GM12878 (cell line): ENCODE data around the gene USP16. TPM values are rescaled to one million over a fixed set of nuclear protein-coding genes. Genes with fewer than 3 reads are reported as not detected.

Experiments used
- CBX5 ChIP-seq: sonication (generic); IDR thresholded peaks from 2 replicates; pipeline ENCODE4 v1.6.1; 2016; ENCODE audit warnings: low read depth, moderate library complexity, mild to moderate bottlenecking, inconsistent platforms
- GABPA ChIP-seq: IDR thresholded peaks from 2 replicates; pipeline ENCODE4 v1.6.1; 2014; ENCODE audit warnings: antibody characterized with exemption, low read depth, mild to moderate bottlenecking, inconsistent platforms
- KDM1A ChIP-seq: fragments of 200-600 bp; sonication (generic); IDR thresholded peaks from 2 replicates; pipeline ENCODE4 v1.6.1; 2016; ENCODE audit warnings: borderline replicate concordance
- MXI1 ChIP-seq: fragments of 150-350 bp; IDR thresholded peaks from 2 replicates; pipeline ENCODE4 v1.6.1; 2011; ENCODE audit warnings: low read depth, mild to moderate bottlenecking, inconsistent platforms, low read length, improper control_type of control experiment
- NFXL1 ChIP-seq: fragments of 450-650 bp; IDR thresholded peaks from 2 replicates; pipeline ENCODE4 v1.6.1; 2017; ENCODE audit warnings: antibody characterized with exemption, mild to moderate bottlenecking, borderline replicate concordance
- SIX5 ChIP-seq: IDR thresholded peaks from 2 replicates; pipeline ENCODE4 v1.6.1; 2011; ENCODE audit warnings: mild to moderate bottlenecking, low read depth, low read length, moderate library complexity; ENCODE audit not compliant: severe bottlenecking
- SP1 ChIP-seq: IDR thresholded peaks from one replicate; pipeline ENCODE4 v1.6.1; 2011; ENCODE audit warnings: low read depth, low read length
- SPI1 ChIP-seq: IDR thresholded peaks from 2 replicates; pipeline ENCODE4 v1.6.1; 2011; ENCODE audit warnings: low read depth, mild to moderate bottlenecking, low read length, moderate library complexity, borderline replicate concordance; ENCODE audit not compliant: insufficient read depth
- ZNF384 ChIP-seq: IDR thresholded peaks from 2 replicates; pipeline ENCODE4 v1.6.1; 2012; ENCODE audit warnings: low read depth, mild to moderate bottlenecking, low read length, improper control_type of control experiment, borderline replicate concordance
- polyA plus RNA-seq, 11 experiments: library from polyadenylated mRNA; depleted of rRNA in 4 of 11; unstranded in 6 of 11; stranded (reverse) in 5 of 11; fragments of >200 nt; fragmentation: Nextera tagmentation in 4 of 11; fragmentation: Illumina TruSeq in 1 of 11; extraction: Ambion mirVana in 4 of 11; extraction: Trizol in 1 of 11; gene quantifications; 1 replicate in 1 of 11; 2 replicates in 10 of 11; pipeline versions ENCODE4 v1.2.1 to v1.2.3, GENCODE V29; 2011 to 2016; ENCODE audit warnings: inconsistent platforms in 2 of 11, missing spikeins in 2 of 11, low read depth in 1 of 11
- total RNA-seq, 4 experiments: library from RNA; depleted of rRNA in 3 of 4; stranded (reverse); fragments of >200 nt in 3 of 4; fragmentation: Illumina TruSeq in 1 of 4; extraction: Trizol in 1 of 4; gene quantifications; 2 replicates each; pipeline versions ENCODE4 v1.2.1 to v1.2.3, GENCODE V29; 2013 to 2021
- TF ChIP-seq, protein P1 (sequence below): fragments of 450-650 bp; IDR thresholded peaks from 2 replicates; pipeline ENCODE4 v1.6.1; 2017; ENCODE audit warnings: borderline replicate concordance
- TF ChIP-seq, protein P2 (sequence below): IDR thresholded peaks from 2 replicates; pipeline ENCODE4 v1.6.1; 2012; ENCODE audit warnings: mild to moderate bottlenecking, low read depth, low read length
- TF ChIP-seq, protein P3 (sequence below): fragments of 450-650 bp; IDR thresholded peaks from 2 replicates; pipeline ENCODE4 v1.6.1; 2016; ENCODE audit warnings: mild to moderate bottlenecking, moderate library complexity, borderline replicate concordance
- TF ChIP-seq, protein P4 (sequence below): IDR thresholded peaks from 2 replicates; pipeline ENCODE4 v1.6.1; 2011; ENCODE audit warnings: borderline replicate concordance, low read depth, mild to moderate bottlenecking, moderate library complexity, mixed read lengths, low read length; ENCODE audit not compliant: insufficient read depth; ENCODE audit errors: extremely low read length
- TF ChIP-seq, protein P5 (sequence below): IDR thresholded peaks from 2 replicates; pipeline ENCODE4 v1.6.1; 2011; ENCODE audit warnings: low read depth, low read length, improper control_type of control experiment, borderline replicate concordance
- TF ChIP-seq, protein P6 (sequence below): fragments of 450-650 bp; IDR thresholded peaks from 2 replicates; pipeline ENCODE4 v1.6.1; 2016; ENCODE audit warnings: mild to moderate bottlenecking

USP16 gene
- total and polyA plus RNA-seq, 10 of the 15 experiments (the other 5 are each of a cell fraction or from before 2014, with no cell fraction given), result 29.5 to 68.7 (median 52.3) TPM

DNA sequence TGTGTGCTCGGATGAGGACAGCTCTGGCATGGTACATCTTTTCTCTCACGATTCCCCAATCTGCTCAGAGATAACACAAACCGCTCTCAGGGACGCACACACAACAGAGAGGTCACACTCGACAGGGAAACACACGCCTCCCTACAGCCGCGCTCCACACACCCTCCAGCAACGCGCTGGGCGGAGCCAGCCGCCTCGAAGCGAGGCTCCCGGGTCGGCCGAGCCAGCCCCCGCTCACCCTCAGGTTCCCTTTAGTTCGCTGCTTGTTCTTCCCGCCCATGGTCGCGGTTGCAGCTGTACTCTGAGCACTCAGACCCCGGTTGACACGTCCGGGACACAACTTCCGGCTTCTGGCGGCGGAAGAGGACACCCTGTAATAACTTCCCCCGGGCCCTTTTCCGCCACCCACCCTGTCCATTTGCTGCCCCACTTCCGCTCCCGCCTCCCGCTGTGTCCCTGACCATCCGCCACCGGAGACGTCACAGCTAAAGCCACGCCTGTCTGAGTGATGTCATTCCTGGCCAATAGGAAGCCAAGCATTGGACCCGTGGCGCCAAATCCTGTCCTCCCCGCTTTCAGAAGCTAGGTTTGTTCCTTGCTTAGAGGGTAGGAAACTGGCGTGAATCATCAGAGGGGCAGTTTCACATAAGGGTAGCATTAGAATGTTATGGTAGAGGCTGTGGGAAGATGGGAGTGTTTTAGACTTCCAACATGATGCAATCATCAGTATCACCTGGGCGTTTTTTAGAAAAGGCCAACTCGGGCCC, 31.8 kb upstream of the USP16 start, which contains the start of gene LTN1 (continued):
- TF ChIP-seq SPI1, result peak; percentile 70
- TF ChIP-seq, protein P1, sequence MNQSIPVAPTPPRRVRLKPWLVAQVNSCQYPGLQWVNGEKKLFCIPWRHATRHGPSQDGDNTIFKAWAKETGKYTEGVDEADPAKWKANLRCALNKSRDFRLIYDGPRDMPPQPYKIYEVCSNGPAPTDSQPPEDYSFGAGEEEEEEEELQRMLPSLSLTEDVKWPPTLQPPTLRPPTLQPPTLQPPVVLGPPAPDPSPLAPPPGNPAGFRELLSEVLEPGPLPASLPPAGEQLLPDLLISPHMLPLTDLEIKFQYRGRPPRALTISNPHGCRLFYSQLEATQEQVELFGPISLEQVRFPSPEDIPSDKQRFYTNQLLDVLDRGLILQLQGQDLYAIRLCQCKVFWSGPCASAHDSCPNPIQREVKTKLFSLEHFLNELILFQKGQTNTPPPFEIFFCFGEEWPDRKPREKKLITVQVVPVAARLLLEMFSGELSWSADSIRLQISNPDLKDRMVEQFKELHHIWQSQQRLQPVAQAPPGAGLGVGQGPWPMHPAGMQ, result no peak
- TF ChIP-seq, protein P2, sequence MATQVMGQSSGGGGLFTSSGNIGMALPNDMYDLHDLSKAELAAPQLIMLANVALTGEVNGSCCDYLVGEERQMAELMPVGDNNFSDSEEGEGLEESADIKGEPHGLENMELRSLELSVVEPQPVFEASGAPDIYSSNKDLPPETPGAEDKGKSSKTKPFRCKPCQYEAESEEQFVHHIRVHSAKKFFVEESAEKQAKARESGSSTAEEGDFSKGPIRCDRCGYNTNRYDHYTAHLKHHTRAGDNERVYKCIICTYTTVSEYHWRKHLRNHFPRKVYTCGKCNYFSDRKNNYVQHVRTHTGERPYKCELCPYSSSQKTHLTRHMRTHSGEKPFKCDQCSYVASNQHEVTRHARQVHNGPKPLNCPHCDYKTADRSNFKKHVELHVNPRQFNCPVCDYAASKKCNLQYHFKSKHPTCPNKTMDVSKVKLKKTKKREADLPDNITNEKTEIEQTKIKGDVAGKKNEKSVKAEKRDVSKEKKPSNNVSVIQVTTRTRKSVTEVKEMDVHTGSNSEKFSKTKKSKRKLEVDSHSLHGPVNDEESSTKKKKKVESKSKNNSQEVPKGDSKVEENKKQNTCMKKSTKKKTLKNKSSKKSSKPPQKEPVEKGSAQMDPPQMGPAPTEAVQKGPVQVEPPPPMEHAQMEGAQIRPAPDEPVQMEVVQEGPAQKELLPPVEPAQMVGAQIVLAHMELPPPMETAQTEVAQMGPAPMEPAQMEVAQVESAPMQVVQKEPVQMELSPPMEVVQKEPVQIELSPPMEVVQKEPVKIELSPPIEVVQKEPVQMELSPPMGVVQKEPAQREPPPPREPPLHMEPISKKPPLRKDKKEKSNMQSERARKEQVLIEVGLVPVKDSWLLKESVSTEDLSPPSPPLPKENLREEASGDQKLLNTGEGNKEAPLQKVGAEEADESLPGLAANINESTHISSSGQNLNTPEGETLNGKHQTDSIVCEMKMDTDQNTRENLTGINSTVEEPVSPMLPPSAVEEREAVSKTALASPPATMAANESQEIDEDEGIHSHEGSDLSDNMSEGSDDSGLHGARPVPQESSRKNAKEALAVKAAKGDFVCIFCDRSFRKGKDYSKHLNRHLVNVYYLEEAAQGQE, result no peak
- TF ChIP-seq, protein P3, sequence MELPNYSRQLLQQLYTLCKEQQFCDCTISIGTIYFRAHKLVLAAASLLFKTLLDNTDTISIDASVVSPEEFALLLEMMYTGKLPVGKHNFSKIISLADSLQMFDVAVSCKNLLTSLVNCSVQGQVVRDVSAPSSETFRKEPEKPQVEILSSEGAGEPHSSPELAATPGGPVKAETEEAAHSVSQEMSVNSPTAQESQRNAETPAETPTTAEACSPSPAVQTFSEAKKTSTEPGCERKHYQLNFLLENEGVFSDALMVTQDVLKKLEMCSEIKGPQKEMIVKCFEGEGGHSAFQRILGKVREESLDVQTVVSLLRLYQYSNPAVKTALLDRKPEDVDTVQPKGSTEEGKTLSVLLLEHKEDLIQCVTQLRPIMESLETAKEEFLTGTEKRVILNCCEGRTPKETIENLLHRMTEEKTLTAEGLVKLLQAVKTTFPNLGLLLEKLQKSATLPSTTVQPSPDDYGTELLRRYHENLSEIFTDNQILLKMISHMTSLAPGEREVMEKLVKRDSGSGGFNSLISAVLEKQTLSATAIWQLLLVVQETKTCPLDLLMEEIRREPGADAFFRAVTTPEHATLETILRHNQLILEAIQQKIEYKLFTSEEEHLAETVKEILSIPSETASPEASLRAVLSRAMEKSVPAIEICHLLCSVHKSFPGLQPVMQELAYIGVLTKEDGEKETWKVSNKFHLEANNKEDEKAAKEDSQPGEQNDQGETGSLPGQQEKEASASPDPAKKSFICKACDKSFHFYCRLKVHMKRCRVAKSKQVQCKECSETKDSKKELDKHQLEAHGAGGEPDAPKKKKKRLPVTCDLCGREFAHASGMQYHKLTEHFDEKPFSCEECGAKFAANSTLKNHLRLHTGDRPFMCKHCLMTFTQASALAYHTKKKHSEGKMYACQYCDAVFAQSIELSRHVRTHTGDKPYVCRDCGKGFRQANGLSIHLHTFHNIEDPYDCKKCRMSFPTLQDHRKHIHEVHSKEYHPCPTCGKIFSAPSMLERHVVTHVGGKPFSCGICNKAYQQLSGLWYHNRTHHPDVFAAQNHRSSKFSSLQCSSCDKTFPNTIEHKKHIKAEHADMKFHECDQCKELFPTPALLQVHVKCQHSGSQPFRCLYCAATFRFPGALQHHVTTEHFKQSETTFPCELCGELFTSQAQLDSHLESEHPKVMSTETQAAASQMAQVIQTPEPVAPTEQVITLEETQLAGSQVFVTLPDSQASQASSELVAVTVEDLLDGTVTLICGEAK, result peak; percentile 99
- 0 out of 2 replicates have a peak, but pooled peaks have one; percentile 86 for TF ChIP-seq CBX5
- 0 out of 2 replicates have a peak, but pooled peaks have one; percentile 8 for TF ChIP-seq ZNF384
- TF ChIP-seq, protein P4, sequence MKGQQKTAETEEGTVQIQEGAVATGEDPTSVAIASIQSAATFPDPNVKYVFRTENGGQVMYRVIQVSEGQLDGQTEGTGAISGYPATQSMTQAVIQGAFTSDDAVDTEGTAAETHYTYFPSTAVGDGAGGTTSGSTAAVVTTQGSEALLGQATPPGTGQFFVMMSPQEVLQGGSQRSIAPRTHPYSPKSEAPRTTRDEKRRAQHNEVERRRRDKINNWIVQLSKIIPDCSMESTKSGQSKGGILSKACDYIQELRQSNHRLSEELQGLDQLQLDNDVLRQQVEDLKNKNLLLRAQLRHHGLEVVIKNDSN, result peak; percentile 62
- no peak for TF ChIP-seq KDM1A
- TF ChIP-seq NFXL1, result no peak
- peak; percentile 100 for TF ChIP-seq GABPA
- TF ChIP-seq SP1, result peak; percentile 95
- TF ChIP-seq, protein P5, sequence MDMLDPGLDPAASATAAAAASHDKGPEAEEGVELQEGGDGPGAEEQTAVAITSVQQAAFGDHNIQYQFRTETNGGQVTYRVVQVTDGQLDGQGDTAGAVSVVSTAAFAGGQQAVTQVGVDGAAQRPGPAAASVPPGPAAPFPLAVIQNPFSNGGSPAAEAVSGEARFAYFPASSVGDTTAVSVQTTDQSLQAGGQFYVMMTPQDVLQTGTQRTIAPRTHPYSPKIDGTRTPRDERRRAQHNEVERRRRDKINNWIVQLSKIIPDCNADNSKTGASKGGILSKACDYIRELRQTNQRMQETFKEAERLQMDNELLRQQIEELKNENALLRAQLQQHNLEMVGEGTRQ, result peak; percentile 50
- peak; percentile 64 for TF ChIP-seq SIX5
- TF ChIP-seq MXI1, result peak; percentile 92
- TF ChIP-seq, protein P6, sequence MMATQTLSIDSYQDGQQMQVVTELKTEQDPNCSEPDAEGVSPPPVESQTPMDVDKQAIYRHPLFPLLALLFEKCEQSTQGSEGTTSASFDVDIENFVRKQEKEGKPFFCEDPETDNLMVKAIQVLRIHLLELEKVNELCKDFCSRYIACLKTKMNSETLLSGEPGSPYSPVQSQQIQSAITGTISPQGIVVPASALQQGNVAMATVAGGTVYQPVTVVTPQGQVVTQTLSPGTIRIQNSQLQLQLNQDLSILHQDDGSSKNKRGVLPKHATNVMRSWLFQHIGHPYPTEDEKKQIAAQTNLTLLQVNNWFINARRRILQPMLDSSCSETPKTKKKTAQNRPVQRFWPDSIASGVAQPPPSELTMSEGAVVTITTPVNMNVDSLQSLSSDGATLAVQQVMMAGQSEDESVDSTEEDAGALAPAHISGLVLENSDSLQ, result peak; percentile 98
